Lung (tissue), 12 donors: ENCODE results near the gene HLA-DMB. TPM values are rescaled to one million over a fixed set of nuclear protein-coding genes. Genes with fewer than 3 reads are reported as not detected.

Source experiments
- ATAC-seq: fragments of 200-7000 bp; cut with Tn5 transposase; one replicate; pipeline ENCODE4 v1.9.1; 2020; ENCODE audit warnings: moderate number of reproducible peaks; ENCODE audit not compliant: insufficient read depth, low FRiP score
- DNase-seq, 3 donors: peaks; one replicate each; pipeline ENCODE4 v3.0.0-alpha.2; 2013 to 2017
- H3K27ac ChIP-seq, 2 donors: one replicate each; pipeline ENCODE4 v1.5.1; 2013; ENCODE audit warnings: mild to moderate bottlenecking in 2 of 2, moderate library complexity in 2 of 2, control low read depth in 1 of 2, inconsistent platforms in 1 of 2, low read depth in 1 of 2, low read length in 1 of 2
- H3K27me3 ChIP-seq, 3 donors: one replicate each; pipeline ENCODE4 v1.5.1; 2013; ENCODE audit warnings: low read length in 2 of 3; ENCODE audit not compliant: control insufficient read depth in 3 of 3, insufficient read depth in 3 of 3
- H3K36me3 ChIP-seq, 4 donors: one replicate each; pipeline ENCODE4 v1.5.1; 2013; ENCODE audit warnings: low read length in 4 of 4, mild to moderate bottlenecking in 1 of 4, moderate library complexity in 1 of 4; ENCODE audit not compliant: control insufficient read depth in 4 of 4, insufficient read depth in 4 of 4
- H3K4me1 ChIP-seq, 5 donors: one replicate each; pipeline ENCODE4 v1.5.1; 2013; ENCODE audit warnings: low read length in 5 of 5, mild to moderate bottlenecking in 2 of 5, moderate library complexity in 1 of 5; ENCODE audit not compliant: control insufficient read depth in 5 of 5, insufficient read depth in 5 of 5
- H3K4me3 ChIP-seq: one replicate; pipeline ENCODE4 v1.5.1; 2013; ENCODE audit warnings: mild to moderate bottlenecking, control low read depth, moderate library complexity
- H3K9ac ChIP-seq, 2 donors: one replicate each; pipeline ENCODE4 v1.5.1; 2013; ENCODE audit warnings: low read length in 2 of 2, control low read depth in 1 of 2; ENCODE audit not compliant: insufficient read depth in 1 of 2
- H3K9me3 ChIP-seq, 4 donors: one replicate each; pipeline ENCODE4 v1.5.1; 2013; ENCODE audit warnings: low read length in 3 of 4, mild to moderate bottlenecking in 1 of 4, moderate library complexity in 1 of 4; ENCODE audit not compliant: control insufficient read depth in 4 of 4, insufficient read depth in 3 of 4
- CTCF ChIP-seq: IDR thresholded peaks from 2 replicates; pipeline ENCODE4 v1.5.1; 2012; ENCODE audit warnings: mild to moderate bottlenecking; ENCODE audit errors: control extremely low read depth, extremely low read depth
- WGBS, 2 donors: extraction: QIAGEN DNeasy Blood & Tissue Kit; methylation state at CpG; one replicate each; pipeline ENCODE4 v1.1.7; 2013; 5-methylcytosine and 5-hydroxymethylcytosine counted together
- polyA plus RNA-seq, 2 donors: library from polyadenylated mRNA; stranded (reverse); fragments of 200-250 nt; gene quantifications; one replicate each; pipeline ENCODE4 v1.2.1, GENCODE V29; 2013
- total RNA-seq, 2 donors: library from RNA; depleted of rRNA in 1 of 2; stranded (reverse); fragments of >200 nt in 1 of 2; gene quantifications; one replicate each; pipeline ENCODE4 v1.2.1, GENCODE V29; 2014 to 2021
- donor health status: control.
- donor health status: control.
- donor health status: Bipolar disorder and iron deficiency.
- donor health status: healthy.
- donor health status: DM: yes; HTN: yes; CAD: no.

The HLA-DMB gene
- total and polyA plus RNA-seq, 4 donors: 42.3 to 76.7 (median 51.1) TPM

DNA sequence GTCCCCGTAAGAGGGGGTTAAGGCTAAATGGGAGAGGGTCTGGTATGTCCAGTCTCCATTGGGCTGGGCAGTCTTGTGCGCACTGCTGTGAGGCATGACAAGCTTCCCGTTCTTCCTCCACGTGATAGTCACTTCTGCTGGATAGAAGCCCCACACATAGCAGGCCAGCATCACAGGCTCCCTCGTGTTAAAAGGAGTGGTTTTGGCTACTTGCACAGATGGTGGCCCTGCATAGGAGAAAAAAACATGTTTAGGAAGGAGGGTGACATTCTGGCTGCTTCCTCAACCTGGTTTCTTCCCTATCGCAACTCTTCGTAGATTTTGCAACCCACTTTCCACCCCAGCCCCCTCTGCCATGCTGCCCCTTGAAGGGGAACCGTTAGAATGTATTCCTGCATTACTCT lies 3.6 kb downstream of the HLA-DMB start:
- Histone ChIP-seq H3K9me3 (no peaks in the 10 kb centered on the region), H3K27me3 (peaks cover 0 to 22% (median 12%) of the 10 kb centered on the region in 3 donors), H3K36me3 (peaks cover 0 to 1% (median 0%) of the 10 kb centered on the region in 4 donors), H3K27ac (peak overlapping the region in 1 of 2 donors; percentile 57), H3K9ac (no peak overlapping the region), H3K4me3 (no peak overlapping the region), H3K4me1 (peaks cover 0 to 1% (median 0%) of the 10 kb centered on the region in 5 donors)
- ATAC-seq (no peak), DNase-seq (no peak)
- WGBS, 2 donors: 48 to 72% methylated on average over 8 of the region's 8 CpGs
- no peak for TF ChIP-seq CTCF

DNA sequence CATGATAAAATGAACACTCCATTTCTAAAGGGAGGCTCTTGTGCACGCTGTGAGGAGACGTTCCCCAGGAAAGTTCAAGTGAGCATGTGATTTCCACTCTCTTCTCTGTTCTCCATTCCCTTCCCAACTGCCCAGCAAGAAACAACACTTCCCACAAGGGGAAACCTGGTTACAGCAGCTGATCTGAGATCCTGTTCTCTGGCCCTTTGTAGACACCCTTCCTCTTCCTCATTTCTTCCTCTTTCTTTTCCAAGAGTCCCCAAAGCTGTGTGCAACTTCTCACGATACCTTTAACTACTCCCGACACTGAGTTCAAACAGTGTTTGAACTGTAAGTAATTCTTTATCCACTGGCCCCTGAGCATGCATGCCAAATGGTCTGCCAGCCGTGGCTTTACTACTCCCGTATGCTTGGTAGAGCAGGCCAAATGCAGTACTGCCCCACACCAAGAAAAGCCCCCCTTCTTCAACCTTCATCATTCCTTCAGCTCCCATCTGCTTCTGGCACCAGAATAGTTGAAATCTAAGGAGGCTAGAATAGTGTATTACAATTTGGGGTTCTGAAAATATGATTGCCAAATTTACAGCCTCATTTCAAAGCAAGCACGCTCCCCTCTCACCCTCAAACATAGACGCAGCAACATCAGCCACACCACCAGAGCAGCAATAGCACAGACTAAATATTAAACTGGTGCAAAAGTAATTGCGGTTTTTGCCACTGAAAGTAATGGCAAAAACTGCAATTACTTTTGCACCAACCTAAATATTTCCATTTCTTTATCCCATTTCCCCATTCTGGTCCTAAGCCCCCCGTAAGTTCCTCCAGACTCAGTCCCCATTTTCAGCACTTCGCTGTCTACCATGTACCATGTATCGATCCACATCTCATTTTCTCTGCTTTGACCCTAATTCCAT lies 4.3 kb downstream of the HLA-DMB start:
- H3K27me3 ChIP-seq: peaks cover 0 to 22% (median 12%) of the 10 kb centered on the region in 3 donors
- no peak for TF ChIP-seq CTCF
- H3K4me1 ChIP-seq: peaks cover 0 to under 1% (median 0%) of the 10 kb centered on the region in 5 donors
- H3K27ac ChIP-seq: peak overlapping the region in 1 of 2 donors; percentile 57
- H3K9ac ChIP-seq: no peak overlapping the region
- DNase-seq (no peak), ATAC-seq (no peak)
- 58 to 74% methylated on average over 12 of the region's 12 CpGs for WGBS, 2 donors
- H3K36me3 ChIP-seq: peaks cover 0 to 1% (median 0%) of the 10 kb centered on the region in 4 donors
- H3K9me3 ChIP-seq: no peaks in the 10 kb centered on the region
- H3K4me3 ChIP-seq: no peak overlapping the region

GRCh38 chr6:32935551-32936238 lies 5.1 kb downstream of the HLA-DMB start:
- H3K9me3 ChIP-seq: no peaks in the 10 kb centered on the region
- ATAC-seq (no peak), DNase-seq (no peak)
- H3K36me3 ChIP-seq: peaks cover 0 to 1% (median 0%) of the 10 kb centered on the region in 4 donors
- H3K4me3 ChIP-seq: no peak overlapping the region
- WGBS, 2 donors: 71 to 80% methylated on average over 4 of the region's 4 CpGs
- H3K27ac ChIP-seq: peak overlapping the region in 1 of 2 donors; percentile 52
- H3K27me3 ChIP-seq: peaks cover 0 to 22% (median 12%) of the 10 kb centered on the region in 3 donors
- H3K4me1 ChIP-seq: no peaks in the 10 kb centered on the region
- TF ChIP-seq CTCF: no peak
- no peak overlapping the region for H3K9ac ChIP-seq
